ENCODE results near the gene ACBD3.

ACBD3 gene

DNA sequence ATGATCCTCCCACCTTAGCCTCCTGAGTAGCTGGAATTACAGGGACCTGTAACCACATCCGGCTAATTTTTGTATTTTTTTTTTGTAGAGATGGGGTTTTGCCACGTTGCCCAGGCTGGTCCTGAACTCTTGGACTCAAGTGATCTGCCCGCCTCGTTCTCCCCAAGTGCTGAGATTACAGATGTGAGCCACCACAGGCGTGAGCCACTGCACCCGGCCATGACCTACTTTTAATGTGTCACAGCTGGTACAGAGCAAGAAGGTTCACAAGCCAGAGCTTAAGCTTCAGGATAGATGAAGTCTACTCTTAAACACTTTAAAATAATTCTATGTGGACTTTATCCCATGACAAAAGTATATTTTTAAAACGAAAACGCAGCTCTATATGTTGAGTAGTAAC is 23.6 kb downstream of the ACBD3 start:
- TF ChIP-seq, protein P1, sequence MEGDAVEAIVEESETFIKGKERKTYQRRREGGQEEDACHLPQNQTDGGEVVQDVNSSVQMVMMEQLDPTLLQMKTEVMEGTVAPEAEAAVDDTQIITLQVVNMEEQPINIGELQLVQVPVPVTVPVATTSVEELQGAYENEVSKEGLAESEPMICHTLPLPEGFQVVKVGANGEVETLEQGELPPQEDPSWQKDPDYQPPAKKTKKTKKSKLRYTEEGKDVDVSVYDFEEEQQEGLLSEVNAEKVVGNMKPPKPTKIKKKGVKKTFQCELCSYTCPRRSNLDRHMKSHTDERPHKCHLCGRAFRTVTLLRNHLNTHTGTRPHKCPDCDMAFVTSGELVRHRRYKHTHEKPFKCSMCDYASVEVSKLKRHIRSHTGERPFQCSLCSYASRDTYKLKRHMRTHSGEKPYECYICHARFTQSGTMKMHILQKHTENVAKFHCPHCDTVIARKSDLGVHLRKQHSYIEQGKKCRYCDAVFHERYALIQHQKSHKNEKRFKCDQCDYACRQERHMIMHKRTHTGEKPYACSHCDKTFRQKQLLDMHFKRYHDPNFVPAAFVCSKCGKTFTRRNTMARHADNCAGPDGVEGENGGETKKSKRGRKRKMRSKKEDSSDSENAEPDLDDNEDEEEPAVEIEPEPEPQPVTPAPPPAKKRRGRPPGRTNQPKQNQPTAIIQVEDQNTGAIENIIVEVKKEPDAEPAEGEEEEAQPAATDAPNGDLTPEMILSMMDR (IDR thresholded peaks at IDR 0.05; ENCODE audit: insufficient read depth, low read length): no peak
- no peak for TF ChIP-seq POLR2AphosphoS5 (IDR thresholded peaks at IDR 0.05; ENCODE audit: low read depth)
- no peak overlapping the region for H3K4me3 ChIP-seq (replicated peaks; ENCODE audit: insufficient read depth, low read length)
- H3K27me3 ChIP-seq (ENCODE audit: insufficient read depth, poor library complexity, severe bottlenecking): no peaks in the 10 kb centered on the region
- DNase-seq (ENCODE audit: low read depth in 1 of 2, low spot score in 1 of 2): no peak
- no peak overlapping the region for H3K27ac ChIP-seq (replicated peaks)

DNA sequence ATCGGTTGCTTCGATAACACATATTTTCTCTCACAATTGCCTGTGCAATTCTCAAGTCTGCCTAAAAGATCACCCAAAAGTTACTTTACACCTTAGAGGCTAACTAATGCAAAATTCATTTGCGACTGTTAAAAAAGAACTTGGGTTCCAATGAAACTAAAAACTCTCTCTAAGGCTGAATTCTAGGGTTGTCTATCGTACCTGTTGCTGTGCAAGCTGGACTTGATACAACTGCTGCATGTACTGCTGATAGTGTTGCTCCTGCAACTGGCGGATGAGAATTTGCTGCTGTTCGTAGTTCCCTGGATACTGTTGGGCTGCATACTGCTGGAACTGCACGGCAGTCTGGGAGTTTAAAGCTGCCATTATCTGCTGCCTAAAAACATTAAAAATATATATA is 27.6 kb downstream of the ACBD3 start:
- no peak overlapping the region for H3K27ac ChIP-seq (replicated peaks)
- TF ChIP-seq GABPA (IDR thresholded peaks at IDR 0.05; ENCODE audit: low read depth): no peak
- TF ChIP-seq, protein P2, sequence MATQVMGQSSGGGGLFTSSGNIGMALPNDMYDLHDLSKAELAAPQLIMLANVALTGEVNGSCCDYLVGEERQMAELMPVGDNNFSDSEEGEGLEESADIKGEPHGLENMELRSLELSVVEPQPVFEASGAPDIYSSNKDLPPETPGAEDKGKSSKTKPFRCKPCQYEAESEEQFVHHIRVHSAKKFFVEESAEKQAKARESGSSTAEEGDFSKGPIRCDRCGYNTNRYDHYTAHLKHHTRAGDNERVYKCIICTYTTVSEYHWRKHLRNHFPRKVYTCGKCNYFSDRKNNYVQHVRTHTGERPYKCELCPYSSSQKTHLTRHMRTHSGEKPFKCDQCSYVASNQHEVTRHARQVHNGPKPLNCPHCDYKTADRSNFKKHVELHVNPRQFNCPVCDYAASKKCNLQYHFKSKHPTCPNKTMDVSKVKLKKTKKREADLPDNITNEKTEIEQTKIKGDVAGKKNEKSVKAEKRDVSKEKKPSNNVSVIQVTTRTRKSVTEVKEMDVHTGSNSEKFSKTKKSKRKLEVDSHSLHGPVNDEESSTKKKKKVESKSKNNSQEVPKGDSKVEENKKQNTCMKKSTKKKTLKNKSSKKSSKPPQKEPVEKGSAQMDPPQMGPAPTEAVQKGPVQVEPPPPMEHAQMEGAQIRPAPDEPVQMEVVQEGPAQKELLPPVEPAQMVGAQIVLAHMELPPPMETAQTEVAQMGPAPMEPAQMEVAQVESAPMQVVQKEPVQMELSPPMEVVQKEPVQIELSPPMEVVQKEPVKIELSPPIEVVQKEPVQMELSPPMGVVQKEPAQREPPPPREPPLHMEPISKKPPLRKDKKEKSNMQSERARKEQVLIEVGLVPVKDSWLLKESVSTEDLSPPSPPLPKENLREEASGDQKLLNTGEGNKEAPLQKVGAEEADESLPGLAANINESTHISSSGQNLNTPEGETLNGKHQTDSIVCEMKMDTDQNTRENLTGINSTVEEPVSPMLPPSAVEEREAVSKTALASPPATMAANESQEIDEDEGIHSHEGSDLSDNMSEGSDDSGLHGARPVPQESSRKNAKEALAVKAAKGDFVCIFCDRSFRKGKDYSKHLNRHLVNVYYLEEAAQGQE (IDR thresholded peaks at IDR 0.05; ENCODE audit: insufficient replicate concordance, low read depth): no peak
- no peak for TF ChIP-seq SPI1 (IDR thresholded peaks at IDR 0.05; ENCODE audit: borderline replicate concordance, low read depth)
- TF ChIP-seq, protein P1 (IDR thresholded peaks at IDR 0.05; ENCODE audit: insufficient read depth, low read length): no peak
- TF ChIP-seq POLR2AphosphoS5 (IDR thresholded peaks at IDR 0.05; ENCODE audit: low read depth): no peak
- H3K4me3 ChIP-seq (replicated peaks; ENCODE audit: insufficient read depth, low read length): no peak overlapping the region
- H3K27me3 ChIP-seq (ENCODE audit: insufficient read depth, poor library complexity, severe bottlenecking): no peaks in the 10 kb centered on the region
- no peak for DNase-seq (ENCODE audit: low read depth in 1 of 2, low spot score in 1 of 2)

DNA sequence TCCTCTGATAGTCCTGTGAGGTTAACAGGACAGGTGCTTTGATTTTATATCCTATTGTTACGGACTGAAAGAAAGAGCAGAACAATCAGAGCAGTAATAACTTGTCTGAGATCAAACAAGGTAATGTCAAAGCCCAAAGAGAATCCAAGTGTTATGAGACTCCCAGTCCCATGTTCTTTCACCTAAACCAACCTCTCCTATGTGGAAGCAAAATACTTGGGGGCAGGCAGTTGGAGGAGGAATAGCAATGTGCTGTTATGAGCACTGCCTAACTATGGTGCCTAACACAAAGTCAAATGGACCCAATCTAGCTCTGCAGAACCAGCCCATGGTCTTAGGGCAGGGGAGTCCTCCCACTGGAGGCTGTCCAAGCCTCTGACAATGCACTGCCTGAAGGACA is 28.1 kb downstream of the ACBD3 start:
- H3K27ac ChIP-seq (replicated peaks): no peak overlapping the region

More for the DNA sequence above, 28.1 kb downstream of the ACBD3 start:
- TF ChIP-seq SPI1 (IDR thresholded peaks at IDR 0.05; ENCODE audit: borderline replicate concordance, low read depth) (no peak), POLR2AphosphoS5 (IDR thresholded peaks at IDR 0.05; ENCODE audit: low read depth) (no peak), GABPA (IDR thresholded peaks at IDR 0.05; ENCODE audit: low read depth) (no peak)
- TF ChIP-seq, protein P2 (IDR thresholded peaks at IDR 0.05; ENCODE audit: insufficient replicate concordance, low read depth): no peak
- TF ChIP-seq, protein P1 (IDR thresholded peaks at IDR 0.05; ENCODE audit: insufficient read depth, low read length): no peak
- no peak overlapping the region for H3K4me3 ChIP-seq (replicated peaks; ENCODE audit: insufficient read depth, low read length)
- no peaks in the 10 kb centered on the region for H3K27me3 ChIP-seq (ENCODE audit: insufficient read depth, poor library complexity, severe bottlenecking)
- DNase-seq (ENCODE audit: low read depth in 1 of 2, low spot score in 1 of 2): no peak
